Liver (tissue), 9 donors: ENCODE data around the gene GREM2. TPM values are rescaled to one million over a fixed set of nuclear protein-coding genes. Genes with fewer than 3 reads are reported as not detected.

Experiments
- DNase-seq: peaks from one replicate; pipeline ENCODE4 v3.0.0-alpha.2; 2017; ENCODE audit warnings: low spot score
- H3K27ac ChIP-seq, 2 donors: one replicate each; pipeline ENCODE4 v1.7.0; 2013; ENCODE audit warnings: inconsistent platforms in 2 of 2, low read length in 2 of 2, control low read depth in 1 of 2, low read depth in 1 of 2, mild to moderate bottlenecking in 1 of 2
- H3K27me3 ChIP-seq, 4 donors: one replicate each; pipeline versions ENCODE4 v1.6.1 to v1.7.0; 2013; ENCODE audit warnings: low read length in 3 of 4, inconsistent platforms in 1 of 4, mild to moderate bottlenecking in 1 of 4, moderate library complexity in 1 of 4; ENCODE audit not compliant: control insufficient read depth in 4 of 4, insufficient read depth in 4 of 4
- H3K36me3 ChIP-seq, 4 donors: one replicate each; pipeline versions ENCODE4 v1.6.1 to v1.7.0; 2013; ENCODE audit warnings: low read length in 3 of 4, mild to moderate bottlenecking in 3 of 4, low read depth in 1 of 4, moderate library complexity in 1 of 4; ENCODE audit not compliant: control insufficient read depth in 4 of 4, insufficient read depth in 3 of 4
- H3K4me1 ChIP-seq, 4 donors: one replicate each; pipeline versions ENCODE4 v1.6.1 to v1.7.0; 2013; ENCODE audit warnings: low read length in 3 of 4, mild to moderate bottlenecking in 3 of 4, moderate library complexity in 1 of 4; ENCODE audit not compliant: control insufficient read depth in 4 of 4, insufficient read depth in 4 of 4
- H3K4me3 ChIP-seq, 3 donors: one replicate each; pipeline versions ENCODE4 v1.6.1 to v1.7.0; 2013; ENCODE audit warnings: low read length in 3 of 3, control low read depth in 1 of 3, low read depth in 1 of 3, mild to moderate bottlenecking in 1 of 3
- H3K9ac ChIP-seq, 2 donors: one replicate each; pipeline ENCODE4 v1.7.0; 2013; ENCODE audit warnings: low read length in 2 of 2, mild to moderate bottlenecking in 2 of 2, moderate library complexity in 2 of 2, control low read depth in 1 of 2, low read depth in 1 of 2
- H3K9me3 ChIP-seq, 4 donors: one replicate each; pipeline versions ENCODE4 v1.6.1 to v1.7.0; 2013; ENCODE audit warnings: low read length in 3 of 4; ENCODE audit not compliant: control insufficient read depth in 4 of 4
- ATF3 ChIP-seq: IDR thresholded peaks from 2 replicates; pipeline ENCODE4 v1.6.1; 2016; ENCODE audit warnings: antibody characterized with exemption
- CTCF ChIP-seq: fragments of 150-350 bp; IDR thresholded peaks from 2 replicates; pipeline ENCODE4 v1.5.1; 2017; ENCODE audit warnings: improper control_type of control experiment, low read depth, low read length; ENCODE audit not compliant: missing input control
- EGR1 ChIP-seq, 2 donors: IDR thresholded peaks; 2 replicates each; pipeline ENCODE4 v1.6.1; 2016 to 2018; ENCODE audit warnings: antibody characterized with exemption in 2 of 2, low read depth in 2 of 2
- FOXA1 ChIP-seq: IDR thresholded peaks from 2 replicates; pipeline ENCODE4 v1.6.1; 2016; ENCODE audit warnings: antibody characterized with exemption
- FOXA2 ChIP-seq: IDR thresholded peaks from 2 replicates; pipeline ENCODE4 v1.6.1; 2016; ENCODE audit warnings: antibody characterized with exemption
- GABPA ChIP-seq, 2 donors: IDR thresholded peaks in 1 of 2; conservative IDR thresholded peaks in 1 of 2; 2 replicates each; pipeline ENCODE4 v1.6.1; 2016; ENCODE audit warnings: antibody characterized with exemption in 2 of 2, mild to moderate bottlenecking in 1 of 2, moderate library complexity in 1 of 2
- HNF4A ChIP-seq, 2 donors: conservative IDR thresholded peaks; 2 replicates each; pipeline ENCODE4 v1.6.1; 2016; ENCODE audit warnings: antibody characterized with exemption in 2 of 2, mild to moderate bottlenecking in 2 of 2
- HNF4G ChIP-seq: IDR thresholded peaks from 2 replicates; pipeline ENCODE4 v1.6.1; 2016; ENCODE audit warnings: antibody characterized with exemption
- JUND ChIP-seq, 2 donors: IDR thresholded peaks; 2 replicates each; pipeline ENCODE4 v1.6.1; 2016; ENCODE audit warnings: antibody characterized with exemption in 2 of 2
- NR2F2 ChIP-seq: IDR thresholded peaks from 2 replicates; pipeline ENCODE4 v1.6.1; 2016; ENCODE audit warnings: antibody characterized with exemption
- RAD21 ChIP-seq, 2 donors: IDR thresholded peaks; 2 replicates each; pipeline ENCODE4 v1.6.1; 2016; ENCODE audit warnings: antibody characterized with exemption in 2 of 2, mild to moderate bottlenecking in 2 of 2
- REST ChIP-seq: IDR thresholded peaks from 2 replicates; pipeline ENCODE4 v1.6.1; 2016; ENCODE audit warnings: antibody characterized with exemption, mild to moderate bottlenecking
- RXRA ChIP-seq, 2 donors: IDR thresholded peaks; 2 replicates each; pipeline ENCODE4 v1.6.1; 2017 to 2018; ENCODE audit warnings: antibody characterized with exemption in 2 of 2, mild to moderate bottlenecking in 1 of 2
- SP1 ChIP-seq: IDR thresholded peaks from 2 replicates; pipeline ENCODE4 v1.6.1; 2018; ENCODE audit warnings: antibody characterized with exemption, mild to moderate bottlenecking
- YY1 ChIP-seq: IDR thresholded peaks from 2 replicates; pipeline ENCODE4 v1.6.1; 2016; ENCODE audit warnings: antibody characterized with exemption, mild to moderate bottlenecking
- WGBS: extraction: QIAGEN DNeasy Blood & Tissue Kit; methylation state at CpG from one replicate; pipeline ENCODE4 v1.1.7; 2013; 5-methylcytosine and 5-hydroxymethylcytosine counted together
- polyA plus RNA-seq, 2 donors: library from polyadenylated mRNA; stranded (reverse) in 1 of 2; unstranded in 1 of 2; fragments of 200-250 nt in 1 of 2; fragments of >200 nt in 1 of 2; fragmentation: Nextera tagmentation in 1 of 2; extraction: Ambion mirVana in 1 of 2; gene quantifications; one replicate each; pipeline versions ENCODE4 v1.2.1 to v1.2.3, GENCODE V29; 2013 to 2015
- total RNA-seq, 2 donors: library from RNA; depleted of rRNA; stranded (reverse); fragments of >200 nt; gene quantifications; one replicate each; pipeline ENCODE4 v1.2.3, GENCODE V29; 2014
- TF ChIP-seq, protein P1 (sequence below): IDR thresholded peaks from 2 replicates; pipeline ENCODE4 v1.6.1; 2016; ENCODE audit warnings: antibody characterized with exemption
- donor health status: healthy.
- donor health status: healthy.
- donor health status: healthy.
- donor health status: healthy.
- donor health status: healthy.

Gene GREM2
- total and polyA plus RNA-seq, 4 donors = 0.19 to 19.5 (median 4.3) TPM

- TF ChIP-seq RAD21 (IDR thresholded peaks at IDR 0.05) = no peak
- no peak for TF ChIP-seq NR2F2
- no peak for TF ChIP-seq FOXA1
- no peak for TF ChIP-seq ATF3
- no peak overlapping the region for H3K27ac ChIP-seq
- no peaks in the 10 kb centered on the region for H3K36me3 ChIP-seq
- H3K9ac ChIP-seq = no peak overlapping the region
- peaks cover 0 to 9% (median under 1%) of the 10 kb centered on the region in 4 donors for H3K4me1 ChIP-seq
- H3K9me3 ChIP-seq = no peaks in the 10 kb centered on the region
- WGBS = 75% methylated on average over 2 of the region's 2 CpGs
- no peaks in the 10 kb centered on the region for H3K27me3 ChIP-seq
- DNase-seq = no peak
- no peak overlapping the region for H3K4me3 ChIP-seq
These were observed 44.9 kb downstream of the GREM2 start for GRCh38 chr1:240567066-240567465.

- Histone ChIP-seq H3K9me3 (no peaks in the 10 kb centered on the region), H3K9ac (peak overlapping the region; percentile 50 to 84), H3K4me3 (no peak overlapping the region), H3K27ac (peak overlapping the region; percentile 58 to 95), H3K27me3 (no peaks in the 10 kb centered on the region), H3K4me1 (peaks cover 0 to 14% (median 0%) of the 10 kb centered on the region in 4 donors), H3K36me3 (no peaks in the 10 kb centered on the region)
- TF ChIP-seq SP1 = no peak
- TF ChIP-seq GABPA (IDR thresholded peaks at IDR 0.05 in 1 of 2, conservative IDR thresholded peaks at IDR 0.05 in 1 of 2) = no peak
- TF ChIP-seq YY1 = no peak
- no peak for TF ChIP-seq CTCF
- TF ChIP-seq RAD21 (IDR thresholded peaks at IDR 0.05) = no peak
- TF ChIP-seq, protein P1, sequence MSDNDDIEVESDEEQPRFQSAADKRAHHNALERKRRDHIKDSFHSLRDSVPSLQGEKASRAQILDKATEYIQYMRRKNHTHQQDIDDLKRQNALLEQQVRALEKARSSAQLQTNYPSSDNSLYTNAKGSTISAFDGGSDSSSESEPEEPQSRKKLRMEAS = no peak
- TF ChIP-seq FOXA2 = no peak
- TF ChIP-seq JUND (IDR thresholded peaks at IDR 0.05) = no peak
- TF ChIP-seq RXRA (IDR thresholded peaks at IDR 0.05) = no peak
- TF ChIP-seq ATF3 = no peak
- no peak for TF ChIP-seq HNF4G
- no peak for TF ChIP-seq EGR1 (IDR thresholded peaks at IDR 0.05; ENCODE audit: low read depth in 2 of 2)
- TF ChIP-seq HNF4A (conservative IDR thresholded peaks at IDR 0.05) = no peak
- TF ChIP-seq REST = no peak
- WGBS = 93% methylated on average over 3 of the region's 3 CpGs
- DNase-seq = no peak
These were observed 49.2 kb downstream of the GREM2 start for GRCh38 chr1:240562779-240563178.
